HL-60 (cell line): ENCODE measurements around the gene SLC40A1.

Source experiments
- CTCF ChIP-seq: IDR thresholded peaks from one replicate; pipeline ENCODE4 v1.5.1; 2011; ENCODE audit warnings: low read length, control low read depth, inconsistent platforms; ENCODE audit not compliant: insufficient read depth
- GABPA ChIP-seq: IDR thresholded peaks from 2 replicates; pipeline ENCODE4 v1.6.1; 2012; ENCODE audit warnings: low read depth
- POLR2AphosphoS5 ChIP-seq: IDR thresholded peaks from 2 replicates; pipeline ENCODE4 v1.6.1; 2012; ENCODE audit warnings: low read depth
- SPI1 ChIP-seq: IDR thresholded peaks from 2 replicates; pipeline ENCODE4 v1.6.1; 2012; ENCODE audit warnings: low read depth, mild to moderate bottlenecking, borderline replicate concordance
- TF ChIP-seq, protein P1 (sequence below): IDR thresholded peaks from 2 replicates; pipeline ENCODE4 v1.6.1; 2012; ENCODE audit warnings: low read depth; ENCODE audit not compliant: insufficient replicate concordance

GRCh38 chr2:189515264-189515663 lies 65.3 kb downstream of the SLC40A1 start:
- TF ChIP-seq CTCF (no peak), GABPA (no peak), POLR2AphosphoS5 (no peak), SPI1 (no peak)
- TF ChIP-seq, protein P1, sequence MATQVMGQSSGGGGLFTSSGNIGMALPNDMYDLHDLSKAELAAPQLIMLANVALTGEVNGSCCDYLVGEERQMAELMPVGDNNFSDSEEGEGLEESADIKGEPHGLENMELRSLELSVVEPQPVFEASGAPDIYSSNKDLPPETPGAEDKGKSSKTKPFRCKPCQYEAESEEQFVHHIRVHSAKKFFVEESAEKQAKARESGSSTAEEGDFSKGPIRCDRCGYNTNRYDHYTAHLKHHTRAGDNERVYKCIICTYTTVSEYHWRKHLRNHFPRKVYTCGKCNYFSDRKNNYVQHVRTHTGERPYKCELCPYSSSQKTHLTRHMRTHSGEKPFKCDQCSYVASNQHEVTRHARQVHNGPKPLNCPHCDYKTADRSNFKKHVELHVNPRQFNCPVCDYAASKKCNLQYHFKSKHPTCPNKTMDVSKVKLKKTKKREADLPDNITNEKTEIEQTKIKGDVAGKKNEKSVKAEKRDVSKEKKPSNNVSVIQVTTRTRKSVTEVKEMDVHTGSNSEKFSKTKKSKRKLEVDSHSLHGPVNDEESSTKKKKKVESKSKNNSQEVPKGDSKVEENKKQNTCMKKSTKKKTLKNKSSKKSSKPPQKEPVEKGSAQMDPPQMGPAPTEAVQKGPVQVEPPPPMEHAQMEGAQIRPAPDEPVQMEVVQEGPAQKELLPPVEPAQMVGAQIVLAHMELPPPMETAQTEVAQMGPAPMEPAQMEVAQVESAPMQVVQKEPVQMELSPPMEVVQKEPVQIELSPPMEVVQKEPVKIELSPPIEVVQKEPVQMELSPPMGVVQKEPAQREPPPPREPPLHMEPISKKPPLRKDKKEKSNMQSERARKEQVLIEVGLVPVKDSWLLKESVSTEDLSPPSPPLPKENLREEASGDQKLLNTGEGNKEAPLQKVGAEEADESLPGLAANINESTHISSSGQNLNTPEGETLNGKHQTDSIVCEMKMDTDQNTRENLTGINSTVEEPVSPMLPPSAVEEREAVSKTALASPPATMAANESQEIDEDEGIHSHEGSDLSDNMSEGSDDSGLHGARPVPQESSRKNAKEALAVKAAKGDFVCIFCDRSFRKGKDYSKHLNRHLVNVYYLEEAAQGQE = no peak
